Naive B cell (primary cell): ENCODE measurements around the gene MEGF9. TPM values are rescaled to one million over a fixed set of nuclear protein-coding genes. Genes with fewer than 3 reads are reported as not detected.
"Not testable (repeated sequence)": the region's sequence is repeated elsewhere in the genome, so short reads cannot be mapped to it uniquely, and the experiment has no call there.

Experiments used
- ATAC-seq, 2 donors: fragments of 150-1000 bp; cut with Tn5 transposase; 2 replicates each; pipeline ENCODE4 v1.10.0; 2021; ENCODE audit warnings: low read depth in 2 of 2, mild to moderate bottlenecking in 2 of 2, moderate library complexity in 2 of 2
- DNase-seq: peaks from one replicate; pipeline ENCODE4 v3.0.0; 2022
- H3K27ac Mint-ChIP-seq, 6 donors: one replicate each; pipeline ENCODE4 v1.8.0; 2020 to 2022; ENCODE audit warnings: mild to moderate bottlenecking in 6 of 6, mixed read lengths in 6 of 6, moderate library complexity in 5 of 6, inconsistent platforms in 2 of 6
- H3K27me3 Mint-ChIP-seq, 3 donors: one replicate each; pipeline ENCODE4 v1.8.0; 2021 to 2022; ENCODE audit warnings: mixed read lengths in 3 of 3, mild to moderate bottlenecking in 1 of 3
- H3K36me3 Mint-ChIP-seq, 2 donors: one replicate each; pipeline ENCODE4 v1.8.0; 2020 to 2022; ENCODE audit warnings: mixed read lengths in 2 of 2, inconsistent platforms in 1 of 2, mild to moderate bottlenecking in 1 of 2
- H3K4me1 Mint-ChIP-seq, 3 donors: one replicate each; pipeline ENCODE4 v1.8.0; 2020 to 2022; ENCODE audit warnings: mixed read lengths in 3 of 3, inconsistent platforms in 1 of 3, mild to moderate bottlenecking in 1 of 3, moderate library complexity in 1 of 3
- H3K4me3 Mint-ChIP-seq, 8 donors: one replicate each; pipeline ENCODE4 v1.8.0; 2020 to 2022; ENCODE audit warnings: mild to moderate bottlenecking in 8 of 8, mixed read lengths in 8 of 8, moderate library complexity in 8 of 8, inconsistent platforms in 2 of 8
- H3K9me3 Mint-ChIP-seq, 7 donors: one replicate each; pipeline ENCODE4 v1.8.0; 2020 to 2022; ENCODE audit warnings: mixed read lengths in 7 of 7, mild to moderate bottlenecking in 5 of 7, inconsistent platforms in 2 of 7, moderate library complexity in 1 of 7
- polyA plus RNA-seq, 6 donors: library from polyadenylated mRNA; unstranded; fragments of 300-500 nt; fragmentation: Illumina TruSeq; gene quantifications; one replicate each; pipeline ENCODE4 v1.2.3, GENCODE V29; 2021; ENCODE audit warnings: low read depth in 6 of 6

MEGF9 gene
- polyA plus RNA-seq, 6 donors from 2014 or later = 4.4 to 5.6 (median 5.0) TPM

DNA sequence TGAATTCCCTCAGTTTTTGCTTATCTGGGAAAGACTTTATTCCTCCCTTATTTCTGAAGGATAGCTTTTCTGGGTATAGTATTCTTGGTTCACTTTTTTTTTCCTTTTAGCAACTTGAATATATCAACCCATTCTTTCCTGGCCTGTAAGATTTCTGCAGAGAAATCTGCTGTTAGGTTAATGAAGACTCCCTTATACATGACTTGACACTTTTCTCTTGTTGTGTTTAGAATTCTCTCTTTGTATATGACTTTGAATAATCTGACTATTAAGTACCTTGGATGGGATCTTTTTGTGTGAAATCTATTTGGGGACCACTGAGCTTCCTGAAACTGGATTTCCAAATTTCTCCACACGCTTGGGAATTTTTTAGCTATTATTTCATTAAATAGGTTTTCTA lies 79.3 kb downstream of the MEGF9 start:
- Mint-ChIP-seq H3K9me3 (peaks cover 8 to 21% (median 18%) of the 10 kb centered on the region in 7 donors), H3K36me3 (peaks cover 17 to 18% of the 10 kb centered on the region in 2 donors), H3K4me3 (no peak overlapping the region), H3K27me3 (no peaks in the 10 kb centered on the region), H3K27ac (peak overlapping the region in 1 of 6 donors; percentile 72), H3K4me1 (no peaks in the 10 kb centered on the region)
- ATAC-seq (no peak), DNase-seq (no peak)

- no peaks in the 10 kb centered on the region for H3K27me3 Mint-ChIP-seq
- no peak overlapping the region for H3K27ac Mint-ChIP-seq
- ATAC-seq (no peak), DNase-seq (no peak)
- H3K9me3 Mint-ChIP-seq = peaks cover 2 to 11% (median 9%) of the 10 kb centered on the region in 7 donors
- H3K4me1 Mint-ChIP-seq = no peaks in the 10 kb centered on the region
- no peak overlapping the region for H3K4me3 Mint-ChIP-seq
- H3K36me3 Mint-ChIP-seq = peaks cover 8 to 9% of the 10 kb centered on the region in 2 donors
Observed at GRCh38 chr9:120630333-120630732, 83.9 kb downstream of the MEGF9 start.

DNA sequence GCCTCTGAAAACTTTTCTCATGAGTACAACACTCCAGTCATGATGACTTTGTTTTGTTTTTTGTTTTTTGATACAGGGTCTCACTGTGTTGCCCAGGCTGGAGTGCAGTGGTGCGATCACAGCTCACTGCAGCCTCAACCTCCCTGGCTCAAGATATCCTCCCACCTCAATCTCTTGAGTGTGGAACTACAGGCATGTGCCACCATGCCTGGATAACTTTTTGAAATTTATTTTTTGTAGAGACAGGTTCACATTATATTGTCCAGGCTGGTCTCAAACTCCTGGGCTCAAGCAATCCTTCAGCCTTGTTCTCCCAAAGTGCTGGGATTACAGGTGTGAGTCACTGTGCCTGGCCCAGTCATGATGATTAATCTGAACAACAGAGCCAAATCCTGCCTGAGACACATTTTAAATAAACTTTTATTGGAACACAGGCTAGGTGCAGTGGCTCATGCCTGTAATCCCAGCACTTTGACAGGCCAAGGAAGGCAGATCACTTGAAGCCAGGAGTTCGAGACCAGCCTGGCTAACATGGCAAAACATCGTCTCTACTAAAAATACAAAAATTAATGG lies 85.3 kb downstream of the MEGF9 start:
- peak overlapping the region in 1 of 6 donors; percentile 67 for H3K27ac Mint-ChIP-seq
- not testable (repeated sequence) for DNase-seq, H3K9me3 Mint-ChIP-seq, H3K4me1 Mint-ChIP-seq, H3K36me3 Mint-ChIP-seq, ATAC-seq, H3K27me3 Mint-ChIP-seq, H3K4me3 Mint-ChIP-seq

GRCh38 chr9:120628207-120628924 lies 85.9 kb downstream of the MEGF9 start:
- Mint-ChIP-seq H3K9me3 (peaks cover 0 to 2% (median 0%) of the 10 kb centered on the region in 7 donors), H3K4me1 (no peaks in the 10 kb centered on the region), H3K27ac (no peak overlapping the region), H3K36me3 (no peaks in the 10 kb centered on the region), H3K27me3 (no peaks in the 10 kb centered on the region), H3K4me3 (no peak overlapping the region)
- no peak for ATAC-seq
- DNase-seq = no peak

GRCh38 chr9:120627073-120627472 lies 87.2 kb downstream of the MEGF9 start:
- Mint-ChIP-seq H3K27me3 (no peaks in the 10 kb centered on the region), H3K9me3 (peaks cover 0 to 2% (median 0%) of the 10 kb centered on the region in 7 donors), H3K27ac (peak overlapping the region in 1 of 6 donors; percentile 41), H3K4me3 (no peak overlapping the region), H3K36me3 (no peaks in the 10 kb centered on the region), H3K4me1 (no peaks in the 10 kb centered on the region)
- no peak for DNase-seq
- ATAC-seq = no peak

- no peak for DNase-seq
- no peaks in the 10 kb centered on the region for H3K9me3 Mint-ChIP-seq
- no peaks in the 10 kb centered on the region for H3K4me1 Mint-ChIP-seq
- no peak overlapping the region for H3K27ac Mint-ChIP-seq
- H3K36me3 Mint-ChIP-seq = no peaks in the 10 kb centered on the region
- no peak overlapping the region for H3K4me3 Mint-ChIP-seq
- H3K27me3 Mint-ChIP-seq = no peaks in the 10 kb centered on the region
- no peak for ATAC-seq
Observed at GRCh38 chr9:120626512-120626911, 87.8 kb downstream of the MEGF9 start.

DNA sequence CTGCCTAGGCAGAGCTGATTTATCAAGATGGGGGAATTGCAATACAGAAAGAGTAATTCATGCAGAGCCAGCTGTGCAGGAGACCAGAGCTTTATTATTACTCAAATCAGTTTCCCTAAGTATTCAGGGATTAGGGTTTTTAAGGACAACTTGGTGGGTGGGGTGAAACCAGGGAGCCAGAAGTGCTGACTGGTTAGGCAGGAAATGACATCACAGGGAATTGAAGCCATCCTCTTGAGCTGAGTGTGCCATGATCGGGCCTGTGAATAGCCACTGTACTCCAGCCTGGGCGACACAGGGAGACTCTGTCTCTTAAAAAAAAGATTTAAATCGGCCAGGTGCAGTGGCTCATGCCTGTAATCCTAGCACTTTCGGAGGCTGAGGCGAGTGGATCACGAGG lies 89.0 kb downstream of the MEGF9 start:
- DNase-seq (no peak), ATAC-seq (no peak)
- Mint-ChIP-seq H3K36me3 (no peaks in the 10 kb centered on the region), H3K9me3 (no peaks in the 10 kb centered on the region), H3K4me1 (no peaks in the 10 kb centered on the region), H3K4me3 (no peak overlapping the region), H3K27me3 (no peaks in the 10 kb centered on the region), H3K27ac (peak overlapping the region in 2 of 6 donors; percentile 18 to 53)

GRCh38 chr9:120622790-120623189 lies 91.5 kb downstream of the MEGF9 start:
- no peak for ATAC-seq
- Mint-ChIP-seq H3K27ac (no peak overlapping the region), H3K4me3 (no peak overlapping the region), H3K27me3 (no peaks in the 10 kb centered on the region), H3K36me3 (no peaks in the 10 kb centered on the region), H3K4me1 (no peaks in the 10 kb centered on the region), H3K9me3 (no peaks in the 10 kb centered on the region)
- DNase-seq = no peak

DNA sequence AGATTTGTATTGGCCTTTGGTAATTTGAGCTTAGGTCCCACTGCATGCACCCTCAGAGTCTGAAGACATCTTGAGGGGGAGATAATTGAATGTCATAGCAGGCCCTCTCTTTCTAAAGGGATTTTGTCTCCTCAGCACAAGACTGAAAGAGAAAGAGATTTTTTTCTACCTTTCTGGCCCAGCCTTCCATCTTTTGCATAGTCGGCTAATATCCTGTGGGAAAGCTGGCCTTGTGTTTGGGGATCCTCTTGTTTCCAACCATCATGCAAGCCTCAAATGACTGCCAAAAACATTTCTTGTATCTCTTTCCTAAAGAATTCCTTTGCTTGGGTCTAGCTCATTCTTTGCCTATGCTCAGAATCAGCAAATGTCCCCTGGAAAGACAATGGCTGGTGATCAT lies 92.3 kb downstream of the MEGF9 start:
- DNase-seq = no peak
- no peaks in the 10 kb centered on the region for H3K4me1 Mint-ChIP-seq
- peak overlapping the region in 1 of 6 donors; percentile 21 for H3K27ac Mint-ChIP-seq
- no peaks in the 10 kb centered on the region for H3K36me3 Mint-ChIP-seq
- H3K4me3 Mint-ChIP-seq = no peak overlapping the region
- no peak for ATAC-seq
- no peaks in the 10 kb centered on the region for H3K9me3 Mint-ChIP-seq
- H3K27me3 Mint-ChIP-seq = no peaks in the 10 kb centered on the region

DNA sequence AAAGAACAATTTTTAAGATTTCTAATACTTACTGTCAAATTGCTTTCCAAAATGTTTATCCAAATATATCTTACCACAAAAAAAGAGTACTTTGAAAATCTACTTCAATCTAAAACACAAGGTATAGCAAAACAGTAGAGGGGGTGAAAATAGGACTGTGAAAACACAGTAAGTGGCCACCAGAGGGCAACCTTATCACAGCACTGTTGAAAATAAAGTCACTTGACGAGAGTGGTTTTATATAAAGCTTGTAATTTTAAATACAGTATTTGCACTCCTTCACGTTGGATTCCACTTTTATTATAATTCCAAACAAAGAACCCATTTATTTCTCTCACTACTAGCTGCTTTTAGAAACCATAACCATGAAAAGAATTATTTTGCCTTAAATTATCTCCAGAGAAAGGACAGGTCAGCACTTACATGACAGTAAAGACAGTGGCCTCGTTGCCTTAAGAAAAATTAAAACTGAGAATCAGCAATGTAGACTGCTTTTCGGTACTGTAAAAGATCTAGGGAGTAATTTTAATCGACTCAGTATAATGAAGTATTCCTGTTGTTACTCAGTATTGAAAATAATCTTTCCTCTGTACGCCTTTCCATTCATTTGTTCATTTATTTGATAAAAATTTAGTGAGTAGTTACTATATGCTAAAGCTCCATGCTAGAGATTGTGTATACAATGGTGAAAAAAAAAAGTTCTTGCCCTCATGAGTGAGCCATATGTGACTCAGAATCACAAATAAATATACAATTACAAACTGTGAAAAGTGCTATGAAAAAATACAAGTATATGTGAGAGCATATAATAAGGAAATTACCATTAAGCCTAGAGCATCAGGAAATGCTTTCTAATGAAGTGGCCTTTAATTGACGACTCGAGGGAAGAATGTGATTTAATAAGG lies 94.3 kb downstream of the MEGF9 start:
- H3K9me3 Mint-ChIP-seq = no peaks in the 10 kb centered on the region
- ATAC-seq (peak; percentile 76 to 85), DNase-seq (peak; percentile 39)
- H3K27me3 Mint-ChIP-seq = no peaks in the 10 kb centered on the region
- no peak overlapping the region for H3K4me3 Mint-ChIP-seq
- no peaks in the 10 kb centered on the region for H3K36me3 Mint-ChIP-seq
- no peaks in the 10 kb centered on the region for H3K4me1 Mint-ChIP-seq
- peak overlapping the region in 3 of 6 donors; percentile 3 to 40 (median 13) for H3K27ac Mint-ChIP-seq

DNA sequence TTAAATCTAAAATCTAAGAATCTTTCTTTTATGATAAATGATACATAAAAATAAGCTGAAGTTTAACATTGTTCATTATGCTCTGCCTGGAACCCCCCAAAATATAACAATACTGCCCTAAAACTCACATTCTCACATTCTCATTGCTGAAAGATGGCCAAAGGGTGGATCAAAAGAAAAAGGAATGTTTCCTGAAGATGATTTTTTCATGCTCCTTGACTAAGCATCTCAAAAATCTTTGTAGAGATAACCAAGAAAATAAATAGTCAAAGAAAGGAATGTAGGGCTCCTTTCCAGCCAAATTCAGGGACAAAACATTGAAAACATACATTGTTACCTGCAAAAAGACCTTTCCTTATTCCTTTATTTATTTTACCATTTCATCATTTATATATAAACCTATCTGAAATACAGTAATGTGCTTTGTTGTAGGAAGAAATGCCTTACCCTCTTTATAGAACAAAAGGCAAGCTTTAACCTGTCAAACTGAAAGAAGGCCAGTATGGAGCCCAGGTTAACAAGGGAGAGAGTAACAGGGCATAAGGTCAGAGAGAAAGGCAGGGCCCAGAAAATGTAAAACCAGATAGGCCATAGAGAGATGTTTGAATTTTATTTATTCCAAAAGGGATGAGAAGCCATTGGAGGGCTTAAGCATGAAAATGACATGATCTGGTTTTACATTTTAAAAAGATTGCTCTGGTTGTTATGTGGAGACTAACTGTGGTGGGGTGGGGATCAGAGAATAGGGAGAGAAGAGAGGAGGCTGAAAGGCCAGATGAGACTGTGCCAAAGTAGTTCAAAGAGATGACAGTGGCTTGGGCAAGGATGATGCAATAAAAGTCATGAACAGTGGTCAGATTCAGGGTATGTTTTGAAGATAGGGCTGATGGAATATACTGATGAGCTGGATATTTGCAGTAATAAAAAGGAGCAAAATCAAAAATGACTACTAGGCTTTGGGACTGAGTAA lies 97.0 kb downstream of the MEGF9 start:
- Mint-ChIP-seq H3K4me3 (no peak overlapping the region), H3K4me1 (no peaks in the 10 kb centered on the region), H3K27ac (peak overlapping the region in 3 of 6 donors; percentile 11 to 51 (median 20)), H3K9me3 (no peaks in the 10 kb centered on the region), H3K27me3 (no peaks in the 10 kb centered on the region), H3K36me3 (no peaks in the 10 kb centered on the region)
- DNase-seq (no peak), ATAC-seq (no peak)

- no peaks in the 10 kb centered on the region for H3K27me3 Mint-ChIP-seq
- no peaks in the 10 kb centered on the region for H3K9me3 Mint-ChIP-seq
- ATAC-seq (no peak), DNase-seq (no peak)
- no peak overlapping the region for H3K27ac Mint-ChIP-seq
- H3K36me3 Mint-ChIP-seq = peaks cover 3 to 16% of the 10 kb centered on the region in 2 donors
- no peak overlapping the region for H3K4me3 Mint-ChIP-seq
- H3K4me1 Mint-ChIP-seq = no peaks in the 10 kb centered on the region
Observed at GRCh38 chr9:120612218-120612617, 102.1 kb downstream of the MEGF9 start.

DNA sequence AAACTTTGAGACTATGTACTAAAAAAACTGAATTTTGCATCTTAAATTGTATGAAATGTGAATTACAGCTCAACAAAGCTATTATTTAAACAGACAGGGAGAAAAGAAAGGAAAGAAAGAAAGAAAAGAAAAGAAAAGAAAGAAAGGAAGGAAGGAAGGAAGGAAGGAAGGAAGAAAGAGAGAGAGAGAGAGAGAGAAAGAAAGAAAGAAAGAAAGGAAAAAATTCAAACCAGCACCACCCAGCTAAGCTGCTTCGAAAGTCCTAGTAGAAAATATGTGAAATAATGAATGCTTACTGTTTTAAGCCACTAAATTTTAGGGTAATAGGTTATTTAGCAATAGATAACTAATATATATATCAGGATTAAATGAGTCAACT lies 102.6 kb downstream of the MEGF9 start:
- H3K27ac Mint-ChIP-seq = peak overlapping the region in 1 of 6 donors; percentile 83
- ATAC-seq (no peak), DNase-seq (no peak)
- no peak overlapping the region for H3K4me3 Mint-ChIP-seq
- H3K36me3 Mint-ChIP-seq = peaks cover 3 to 16% of the 10 kb centered on the region in 2 donors
- H3K9me3 Mint-ChIP-seq = no peaks in the 10 kb centered on the region
- H3K27me3 Mint-ChIP-seq = no peaks in the 10 kb centered on the region
- H3K4me1 Mint-ChIP-seq = no peaks in the 10 kb centered on the region
